Neural progenitor cell (in vitro differentiated cells): ENCODE data around the gene MTNR1B.

Experiments
- CTCF ChIP-seq: fragments of 200-600 bp; sonication (generic); IDR thresholded peaks from 2 replicates; pipeline ENCODE4 v1.5.1; 2017; ENCODE audit warnings: antibody characterized with exemption, mild to moderate bottlenecking
- EZH2 ChIP-seq: fragments of 200-600 bp; sonication (generic); IDR thresholded peaks from 2 replicates; pipeline ENCODE4 v1.6.1; 2017; ENCODE audit warnings: antibody characterized with exemption, mild to moderate bottlenecking, moderate library complexity
- EZH2phosphoT487 ChIP-seq: fragments of 200-600 bp; sonication (generic); IDR thresholded peaks from 2 replicates; pipeline ENCODE4 v1.6.1; 2017; ENCODE audit warnings: antibody characterized with exemption

GRCh38 chr11:93002380-93002779, 32.9 kb downstream of the MTNR1B start:
- no peak for TF ChIP-seq CTCF
- no peak for TF ChIP-seq EZH2phosphoT487
- no peak for TF ChIP-seq EZH2
